ENCODE data around the gene ZNF77. TPM values are rescaled to one million over a fixed set of nuclear protein-coding genes. Genes with fewer than 3 reads are reported as not detected.
A peak's percentile ranks its signal among the peaks of the same experiment; 100 is the strongest.
"Not testable (repeated sequence)": the region's sequence is repeated elsewhere in the genome, so short reads cannot be mapped to it uniquely, and the experiment has no call there.

The ZNF77 gene
- total RNA-seq, 1 donor from 2014 or later: 9.9 TPM

DNA sequence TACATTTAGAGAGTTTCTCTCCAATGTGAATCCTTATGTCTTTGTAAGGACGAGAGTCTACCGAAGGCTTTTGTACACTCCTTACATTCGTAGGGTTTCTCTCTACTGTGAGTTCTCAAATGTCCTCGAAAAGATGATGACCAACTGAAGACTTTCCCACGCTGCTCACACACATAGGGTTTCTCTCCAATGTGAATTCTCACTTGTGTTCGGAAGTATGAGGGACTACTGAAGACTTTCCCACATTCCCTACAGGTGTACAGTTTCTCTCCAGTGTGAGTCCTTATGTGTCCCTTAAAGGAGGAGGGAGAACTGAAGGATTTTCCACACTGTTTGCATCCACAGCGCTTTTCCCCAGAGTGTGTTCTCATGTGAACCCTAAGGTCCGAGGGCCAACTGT is 48.1 kb downstream of the ZNF77 start:
- no peaks in the 10 kb centered on the region for H3K27me3 Mint-ChIP-seq (ENCODE audit: low read depth)
- DNase-seq (ENCODE audit: low spot score in 2 of 2, unreplicated experiment in 2 of 2): no peak
- TF ChIP-seq, protein P1, sequence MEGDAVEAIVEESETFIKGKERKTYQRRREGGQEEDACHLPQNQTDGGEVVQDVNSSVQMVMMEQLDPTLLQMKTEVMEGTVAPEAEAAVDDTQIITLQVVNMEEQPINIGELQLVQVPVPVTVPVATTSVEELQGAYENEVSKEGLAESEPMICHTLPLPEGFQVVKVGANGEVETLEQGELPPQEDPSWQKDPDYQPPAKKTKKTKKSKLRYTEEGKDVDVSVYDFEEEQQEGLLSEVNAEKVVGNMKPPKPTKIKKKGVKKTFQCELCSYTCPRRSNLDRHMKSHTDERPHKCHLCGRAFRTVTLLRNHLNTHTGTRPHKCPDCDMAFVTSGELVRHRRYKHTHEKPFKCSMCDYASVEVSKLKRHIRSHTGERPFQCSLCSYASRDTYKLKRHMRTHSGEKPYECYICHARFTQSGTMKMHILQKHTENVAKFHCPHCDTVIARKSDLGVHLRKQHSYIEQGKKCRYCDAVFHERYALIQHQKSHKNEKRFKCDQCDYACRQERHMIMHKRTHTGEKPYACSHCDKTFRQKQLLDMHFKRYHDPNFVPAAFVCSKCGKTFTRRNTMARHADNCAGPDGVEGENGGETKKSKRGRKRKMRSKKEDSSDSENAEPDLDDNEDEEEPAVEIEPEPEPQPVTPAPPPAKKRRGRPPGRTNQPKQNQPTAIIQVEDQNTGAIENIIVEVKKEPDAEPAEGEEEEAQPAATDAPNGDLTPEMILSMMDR (IDR thresholded peaks at IDR 0.05; ENCODE audit: unreplicated experiment): no peak
- H3K4me3 Mint-ChIP-seq: no peak overlapping the region
- peaks cover 16% of the 10 kb centered on the region for H3K9me3 Mint-ChIP-seq
- no peaks in the 10 kb centered on the region for H3K36me3 Mint-ChIP-seq
- H3K4me1 Mint-ChIP-seq: peaks cover 6% of the 10 kb centered on the region
- no peak overlapping the region for H3K27ac Mint-ChIP-seq

DNA sequence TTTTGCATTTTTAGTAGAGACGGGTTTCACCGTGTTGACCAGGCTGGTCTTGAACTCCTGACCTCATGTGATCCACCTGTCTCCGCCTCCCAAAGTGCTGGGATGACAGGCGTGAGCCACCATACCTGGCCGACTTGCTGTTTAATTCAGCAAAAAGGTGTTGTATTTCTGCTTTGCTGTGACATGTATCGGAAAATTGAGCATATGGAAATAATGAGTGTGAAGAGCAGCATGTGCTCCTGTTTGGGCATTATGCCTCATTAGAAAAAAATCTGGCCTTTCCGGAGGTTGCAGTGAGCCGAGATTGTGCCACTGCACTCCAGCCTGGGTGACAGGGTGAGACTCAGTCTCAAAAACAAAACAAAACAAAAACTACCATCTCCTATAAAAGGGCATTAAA is 54.2 kb downstream of the ZNF77 start:
- H3K9me3 Mint-ChIP-seq; H3K27ac Mint-ChIP-seq; H3K4me1 Mint-ChIP-seq; H3K4me3 Mint-ChIP-seq; H3K36me3 Mint-ChIP-seq; DNase-seq (ENCODE audit: low spot score in 2 of 2, unreplicated experiment in 2 of 2); H3K27me3 Mint-ChIP-seq (ENCODE audit: low read depth): not testable (repeated sequence)

DNA sequence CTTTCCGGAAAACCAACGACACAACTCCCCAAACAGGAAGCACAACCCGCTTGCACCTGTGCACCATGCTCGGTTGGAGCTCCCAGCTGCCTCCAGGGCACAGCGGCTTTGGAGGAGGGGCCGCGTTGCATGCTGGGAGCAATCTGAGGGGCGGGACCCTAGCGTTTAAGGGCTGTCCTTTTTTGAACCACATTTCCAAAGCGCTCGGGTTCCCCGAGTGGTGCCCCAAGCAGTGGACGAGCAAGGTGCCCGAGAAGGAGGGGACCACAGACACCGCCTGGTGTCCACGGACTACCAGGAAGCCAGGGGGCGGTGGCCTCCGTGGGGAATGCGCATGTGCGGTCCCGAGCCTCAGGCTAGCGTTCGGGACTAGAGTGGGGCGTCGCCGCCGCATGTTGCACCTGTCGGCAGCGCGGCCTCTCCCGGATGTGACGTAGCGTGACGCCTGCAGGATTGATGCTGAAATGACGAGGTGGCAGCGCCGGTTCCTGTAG is 56.0 kb downstream of the ZNF77 start:
- no peak for DNase-seq (ENCODE audit: low spot score in 2 of 2, unreplicated experiment in 2 of 2)
- Mint-ChIP-seq H3K27me3 (ENCODE audit: low read depth) (no peaks in the 10 kb centered on the region), H3K27ac (no peak overlapping the region), H3K9me3 (no peaks in the 10 kb centered on the region), H3K4me3 (no peak overlapping the region), H3K36me3 (no peaks in the 10 kb centered on the region), H3K4me1 (no peaks in the 10 kb centered on the region)
- TF ChIP-seq, protein P1 (IDR thresholded peaks at IDR 0.05; ENCODE audit: unreplicated experiment): no peak

DNA sequence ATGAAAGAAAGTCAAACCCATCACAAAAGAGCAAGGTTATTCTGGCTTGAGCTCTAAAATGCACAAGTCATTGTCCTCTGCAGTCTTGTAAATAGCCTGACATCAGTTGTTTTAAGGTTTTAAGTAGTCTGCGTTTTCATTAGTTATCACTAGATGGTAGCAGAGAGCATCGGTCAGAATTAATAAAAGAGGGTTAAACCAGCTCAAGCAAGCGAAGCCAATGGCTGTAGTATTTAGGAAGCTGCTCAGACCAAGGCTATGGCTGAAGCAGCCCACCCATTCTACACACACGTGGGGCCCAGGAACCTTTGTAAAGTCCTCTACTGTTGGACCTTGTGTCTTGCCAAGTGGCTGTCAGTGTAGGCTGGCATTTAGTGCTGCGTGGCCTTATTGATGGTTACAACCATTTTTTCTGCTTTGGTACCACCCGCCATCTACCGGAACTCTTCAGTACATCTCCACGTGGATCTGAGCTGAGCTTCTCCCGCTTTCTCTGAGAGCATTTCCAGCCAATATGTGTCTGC is 57.3 kb downstream of the ZNF77 start:
- Mint-ChIP-seq H3K4me1 (no peaks in the 10 kb centered on the region), H3K4me3 (no peak overlapping the region), H3K27me3 (ENCODE audit: low read depth) (no peaks in the 10 kb centered on the region), H3K9me3 (no peaks in the 10 kb centered on the region), H3K27ac (no peak overlapping the region), H3K36me3 (no peaks in the 10 kb centered on the region)
- TF ChIP-seq, protein P1 (IDR thresholded peaks at IDR 0.05; ENCODE audit: unreplicated experiment): peak; percentile 67
- DNase-seq (ENCODE audit: low spot score in 2 of 2, unreplicated experiment in 2 of 2): no peak

DNA sequence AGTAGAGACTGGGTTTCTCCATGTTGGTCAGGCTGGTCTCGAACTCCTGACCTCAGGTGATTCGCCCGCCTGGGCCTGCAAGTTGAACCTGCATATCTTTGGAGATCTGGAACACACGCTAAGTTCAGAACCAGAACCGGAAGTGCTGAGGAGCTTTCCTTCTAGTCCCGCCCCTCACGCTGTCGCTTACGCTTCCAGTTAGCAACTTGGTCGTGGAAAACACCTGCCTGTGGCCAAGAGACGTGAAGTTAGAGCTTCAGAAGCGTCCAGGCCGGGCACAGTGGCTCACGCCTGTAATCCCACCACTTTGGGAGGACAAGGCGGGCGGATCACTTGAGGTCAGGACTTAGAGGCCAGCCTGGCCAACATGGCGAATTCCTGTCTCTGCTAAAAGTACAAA is 59.0 kb downstream of the ZNF77 start:
- no peak for DNase-seq (ENCODE audit: low spot score in 2 of 2, unreplicated experiment in 2 of 2)
- Mint-ChIP-seq H3K27ac (no peak overlapping the region), H3K9me3 (no peaks in the 10 kb centered on the region), H3K36me3 (no peaks in the 10 kb centered on the region), H3K4me1 (no peaks in the 10 kb centered on the region), H3K4me3 (no peak overlapping the region), H3K27me3 (ENCODE audit: low read depth) (no peaks in the 10 kb centered on the region)
- TF ChIP-seq, protein P1 (IDR thresholded peaks at IDR 0.05; ENCODE audit: unreplicated experiment): no peak

DNA sequence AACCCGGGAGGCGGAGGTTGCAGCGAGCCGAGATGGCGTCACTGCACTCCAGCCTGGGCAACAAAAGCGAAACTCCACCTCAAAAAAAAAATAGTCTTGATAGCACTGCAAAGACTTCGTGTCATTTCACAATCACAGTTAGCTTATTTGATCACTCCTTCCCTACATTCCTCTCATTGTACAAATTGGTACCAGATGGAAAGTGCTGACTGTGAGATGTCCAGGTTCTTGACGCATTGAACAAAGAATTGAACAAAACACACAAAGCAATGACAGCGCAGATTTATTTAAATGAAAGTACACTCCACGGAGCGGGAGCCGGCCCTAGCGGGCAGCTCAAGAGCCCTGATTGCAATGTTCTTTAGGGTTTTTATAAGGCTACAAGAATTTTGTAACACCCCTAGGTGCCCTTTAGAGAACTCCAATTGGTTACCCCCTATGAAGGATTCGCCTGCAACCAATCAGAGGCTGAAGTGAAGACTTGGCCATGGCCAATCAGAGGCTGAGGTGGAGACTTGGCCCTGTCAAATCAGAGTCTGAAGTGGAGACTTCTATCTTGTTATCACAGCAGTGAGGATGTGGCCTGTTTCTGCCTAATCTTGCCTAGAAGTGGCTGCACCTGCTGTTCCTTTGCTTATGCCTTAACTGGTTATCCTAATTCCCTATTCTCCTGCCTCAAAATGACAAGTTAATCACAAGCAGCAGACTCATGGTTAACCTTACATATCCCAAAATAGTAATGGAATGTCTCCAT is 60.9 kb downstream of the ZNF77 start:
- Mint-ChIP-seq H3K4me1 (no peaks in the 10 kb centered on the region), H3K9me3 (peaks cover 3% of the 10 kb centered on the region), H3K27me3 (ENCODE audit: low read depth) (no peaks in the 10 kb centered on the region), H3K4me3 (no peak overlapping the region), H3K27ac (no peak overlapping the region), H3K36me3 (peaks cover 2% of the 10 kb centered on the region)
- TF ChIP-seq, protein P1 (IDR thresholded peaks at IDR 0.05; ENCODE audit: unreplicated experiment): no peak
- no peak for DNase-seq (ENCODE audit: low spot score in 2 of 2, unreplicated experiment in 2 of 2)
